SK-MEL-5 (cell line): Measurements from ENCODE around the gene OVCA2. TPM values are rescaled to one million over a fixed set of nuclear protein-coding genes. Genes with fewer than 3 reads are reported as not detected.
"Not testable (repeated sequence)": the region's sequence is repeated elsewhere in the genome, so short reads cannot be mapped to it uniquely, and the experiment has no call there.

ENCODE experiments used
- DNase-seq: peaks from one replicate; pipeline ENCODE4 v3.0.0-alpha.2; 2016; ENCODE audit warnings: low read depth, low spot score
- in situ Hi-C: cut with HindIII; loops from 2 replicates; pipeline ENCODE4 v1.10.0; 2016; ENCODE audit warnings: low sequenced_read_pairs, high pct_unique_total_duplicates, low pct_unique_long_range_greater_than_20kb
- total RNA-seq: library from RNA; depleted of rRNA; stranded (reverse); fragments of >200 nt; shearing (Covaris generic); gene quantifications from 2 replicates; pipeline ENCODE4 v1.2.3, GENCODE V29; 2014

OVCA2 gene
- total RNA-seq, 1 experiment from 2014 or later, result 74.9 TPM

- in situ Hi-C loops, result no loop called here
- DNase-seq, result no peak
Measured at GRCh38 chr17:2011411-2012371, 30.1 kb upstream of the OVCA2 start.

DNA sequence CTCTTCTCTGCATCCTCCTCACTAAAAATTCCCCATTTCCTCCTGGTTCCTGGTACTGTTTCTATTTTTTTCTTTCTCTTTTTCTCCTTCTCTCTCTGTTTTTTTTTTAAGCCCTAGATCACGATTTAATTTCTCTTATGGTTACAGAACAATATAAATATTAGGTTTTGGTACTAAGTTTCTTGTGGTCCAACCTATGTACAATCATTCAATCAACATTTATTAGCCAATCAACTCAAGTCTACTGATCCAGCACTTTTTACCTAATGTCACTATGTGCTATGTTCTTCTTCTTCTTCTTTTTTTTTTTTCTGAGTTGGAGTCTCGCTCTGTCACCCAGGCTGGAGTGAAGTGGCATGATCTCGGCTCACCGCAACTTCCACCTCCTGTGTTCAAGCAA lies 29.3 kb upstream of the OVCA2 start:
- in situ Hi-C loops, result no loop called here
- no peak for DNase-seq

- in situ Hi-C loops, DNase-seq: not testable (repeated sequence)
Measured at GRCh38 chr17:2013220-2013993, 28.4 kb upstream of the OVCA2 start.

GRCh38 chr17:2013994-2014317 lies 27.9 kb upstream of the OVCA2 start:
- DNase-seq, result no peak
- in situ Hi-C loops, result no loop called here

DNA sequence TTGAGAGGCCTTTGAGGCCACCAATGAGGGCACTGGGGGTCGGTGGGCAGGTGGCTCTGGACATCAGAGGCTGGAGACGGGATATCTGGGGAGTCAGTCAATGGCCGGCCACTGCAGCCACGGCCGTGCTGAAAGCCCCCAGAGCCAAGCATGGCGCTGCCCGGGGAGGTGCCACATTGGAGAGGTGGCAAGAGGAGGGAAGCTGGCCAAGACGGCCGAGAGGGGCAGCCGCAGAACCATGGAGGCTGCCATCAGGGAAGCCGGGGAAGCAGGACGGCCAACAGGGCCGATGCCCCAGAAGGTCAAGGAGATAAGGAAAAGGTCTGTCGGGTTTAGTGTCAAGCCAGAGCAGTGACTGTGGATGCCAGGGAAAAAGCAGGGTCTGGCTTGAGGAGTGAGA lies 26.5 kb upstream of the OVCA2 start:
- no peak for DNase-seq
- in situ Hi-C loops, result no loop called here

GRCh38 chr17:2016494-2016893 lies 25.3 kb upstream of the OVCA2 start:
- in situ Hi-C loops, result no loop called here

DNA sequence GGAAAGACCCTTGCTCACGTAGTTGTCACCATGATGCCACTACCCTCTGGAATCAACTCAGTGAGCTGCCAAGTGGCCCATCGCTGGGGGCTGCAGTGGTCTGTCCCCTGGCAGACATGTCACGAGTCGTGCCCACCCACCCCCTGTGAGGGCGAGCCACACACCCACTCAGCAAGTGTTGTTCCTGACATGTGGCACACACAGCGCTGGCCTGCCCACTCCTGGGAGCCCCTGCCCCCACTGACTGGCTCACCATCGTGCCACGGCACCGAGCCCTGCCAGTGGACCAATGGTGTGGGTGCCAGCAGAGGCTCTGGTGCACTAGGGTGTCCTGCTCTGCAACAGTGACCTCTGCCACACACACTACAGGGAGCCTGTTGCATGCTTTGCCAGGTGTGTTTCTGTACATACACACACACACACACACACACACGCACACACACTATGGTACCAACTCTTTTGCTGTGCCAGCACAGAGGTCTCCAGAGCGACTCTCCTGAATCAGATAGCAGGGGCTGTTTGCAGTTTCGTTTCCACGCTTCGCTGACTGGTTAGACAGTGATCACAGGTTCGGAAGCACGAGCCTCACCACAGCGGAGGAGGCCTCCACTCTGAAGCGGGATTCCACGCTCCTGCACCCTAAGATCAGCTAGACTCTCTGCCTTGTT lies 24.4 kb upstream of the OVCA2 start:
- in situ Hi-C loops, result no loop called here
- no peak for DNase-seq

More at GRCh38 chr17:2016494-2016893, 25.3 kb upstream of the OVCA2 start:
- DNase-seq, result no peak

DNA sequence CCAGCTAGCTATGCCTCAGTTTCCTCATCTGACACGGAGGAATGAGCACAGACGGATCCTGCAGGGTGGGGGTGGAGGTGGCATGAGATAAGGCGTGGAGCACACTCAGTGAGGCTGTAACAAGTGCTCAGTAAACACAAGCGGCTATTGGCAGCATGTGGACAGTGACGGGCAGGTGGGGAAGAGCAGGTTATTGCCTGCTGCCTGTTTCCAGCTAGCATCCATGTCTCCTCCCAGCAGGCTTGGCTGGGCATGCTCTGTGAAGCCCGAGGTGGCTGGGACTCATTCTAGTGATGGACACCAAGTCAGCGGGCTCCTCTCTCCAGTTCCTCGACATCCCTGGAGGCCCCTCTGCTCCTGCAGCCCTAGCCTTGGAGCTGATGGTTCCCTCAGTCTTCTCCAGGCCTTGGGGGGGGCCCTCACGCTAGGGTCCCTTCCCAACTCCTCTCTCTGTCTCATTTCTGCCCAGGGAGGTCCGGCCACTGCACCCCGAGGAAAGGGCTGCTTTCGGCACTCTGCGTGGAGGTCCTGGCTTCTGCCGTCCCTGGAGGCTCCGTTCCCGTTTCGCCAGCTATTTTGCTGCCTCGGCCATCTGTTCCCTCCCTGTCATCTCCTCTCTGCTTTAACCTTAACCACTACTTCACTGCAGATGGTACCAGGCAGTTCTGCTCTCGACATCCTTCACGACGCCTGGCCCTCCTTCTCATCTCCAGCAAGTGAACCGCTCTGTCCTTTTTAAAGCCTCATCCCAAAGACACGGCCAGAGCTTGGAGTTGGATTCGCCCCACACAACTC lies 22.9 kb upstream of the OVCA2 start:
- no peak for DNase-seq
- in situ Hi-C loops, result no loop called here

- no peak for DNase-seq
- in situ Hi-C loops, result no loop called here
Measured at GRCh38 chr17:2019723-2020122, 22.1 kb upstream of the OVCA2 start.

DNA sequence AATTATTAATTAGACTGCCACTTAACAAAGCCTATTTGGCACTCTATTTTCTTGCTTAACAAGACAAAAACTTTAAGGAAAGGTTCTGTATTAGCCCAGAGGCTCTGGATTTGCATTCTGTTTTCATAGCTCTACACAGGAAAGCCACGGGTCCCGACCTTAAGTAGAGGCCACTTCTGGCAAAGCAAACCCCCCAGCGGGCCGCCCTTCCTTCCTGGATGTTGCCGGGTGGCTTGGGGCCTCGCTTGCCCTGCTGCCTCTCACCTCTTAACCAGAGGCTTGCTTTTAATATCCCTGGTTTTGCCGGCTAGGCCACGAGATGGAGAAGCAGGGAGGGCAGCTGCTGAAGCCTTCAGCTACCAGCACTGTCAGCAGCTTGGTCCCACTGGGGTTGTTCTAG lies 21.1 kb upstream of the OVCA2 start:
- in situ Hi-C loops, result no loop called here
- no peak for DNase-seq

GRCh38 chr17:2022647-2023240 lies 19.1 kb upstream of the OVCA2 start:
- no peak for DNase-seq
- in situ Hi-C loops, result no loop called here

DNA sequence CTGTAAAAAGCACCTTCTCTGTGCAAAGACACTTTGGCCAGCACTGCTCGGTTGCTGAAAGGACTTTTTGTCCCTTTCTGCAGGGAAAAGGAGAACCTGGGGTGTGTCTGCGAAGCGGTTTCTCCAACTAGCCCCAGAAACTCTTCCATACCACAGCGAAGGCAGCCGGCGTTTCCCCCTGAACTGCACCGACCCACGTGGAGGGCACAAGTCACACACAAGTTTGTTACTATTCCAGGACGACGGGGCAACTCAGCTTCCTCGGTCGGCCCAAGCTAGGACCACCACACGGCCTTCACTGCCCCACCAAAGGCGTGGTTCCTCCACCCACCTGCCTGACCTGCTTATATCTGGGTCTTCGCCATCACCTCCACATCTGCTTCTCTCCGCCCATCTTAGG lies 18.6 kb upstream of the OVCA2 start:
- in situ Hi-C loops, result no loop called here
- no peak for DNase-seq

DNA sequence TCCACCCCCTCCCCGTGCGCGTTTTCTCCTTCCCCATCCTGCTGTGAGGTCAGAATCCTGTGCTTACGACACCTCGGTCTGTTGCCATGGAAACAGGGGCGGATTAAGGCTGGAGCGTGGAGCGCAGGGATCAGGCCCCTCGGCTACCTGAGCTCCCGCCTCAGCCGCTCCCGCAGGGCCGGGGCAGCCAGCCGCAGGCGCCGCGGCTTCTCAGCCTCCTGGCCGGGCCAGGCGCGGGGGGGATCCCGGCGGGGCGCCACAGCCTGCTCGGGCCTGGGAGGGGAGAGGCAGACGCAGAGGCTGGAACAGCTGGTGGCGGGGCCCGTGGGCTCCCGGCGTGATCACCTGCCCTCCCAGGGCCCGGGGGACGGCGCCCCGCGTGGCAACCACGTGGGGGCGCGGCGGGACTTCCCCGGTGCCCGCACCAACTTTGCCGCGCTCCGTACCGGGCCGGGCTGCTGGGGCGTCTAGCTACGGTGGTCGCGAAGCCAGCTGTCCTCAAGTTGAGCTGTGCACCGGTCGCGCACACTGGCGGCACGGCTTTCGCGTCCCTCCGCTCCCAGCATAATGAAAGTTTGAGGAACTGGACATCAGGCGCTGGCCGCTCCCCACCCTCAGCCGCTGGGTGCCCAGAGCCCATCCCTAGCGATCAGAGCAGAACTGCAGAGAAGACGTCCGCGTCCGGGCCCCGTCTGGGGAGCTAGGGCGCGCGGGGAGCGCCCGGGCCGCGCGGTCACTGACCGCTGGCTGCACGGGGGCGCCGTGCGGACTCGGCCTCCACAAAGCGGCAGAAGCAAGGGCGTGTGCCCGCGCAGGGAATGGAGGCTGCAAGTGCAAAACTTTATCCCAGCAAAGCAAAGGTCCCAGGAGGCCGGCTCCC lies 17.9 kb upstream of the OVCA2 start:
- in situ Hi-C loops, result no loop called here
- no peak for DNase-seq

DNA sequence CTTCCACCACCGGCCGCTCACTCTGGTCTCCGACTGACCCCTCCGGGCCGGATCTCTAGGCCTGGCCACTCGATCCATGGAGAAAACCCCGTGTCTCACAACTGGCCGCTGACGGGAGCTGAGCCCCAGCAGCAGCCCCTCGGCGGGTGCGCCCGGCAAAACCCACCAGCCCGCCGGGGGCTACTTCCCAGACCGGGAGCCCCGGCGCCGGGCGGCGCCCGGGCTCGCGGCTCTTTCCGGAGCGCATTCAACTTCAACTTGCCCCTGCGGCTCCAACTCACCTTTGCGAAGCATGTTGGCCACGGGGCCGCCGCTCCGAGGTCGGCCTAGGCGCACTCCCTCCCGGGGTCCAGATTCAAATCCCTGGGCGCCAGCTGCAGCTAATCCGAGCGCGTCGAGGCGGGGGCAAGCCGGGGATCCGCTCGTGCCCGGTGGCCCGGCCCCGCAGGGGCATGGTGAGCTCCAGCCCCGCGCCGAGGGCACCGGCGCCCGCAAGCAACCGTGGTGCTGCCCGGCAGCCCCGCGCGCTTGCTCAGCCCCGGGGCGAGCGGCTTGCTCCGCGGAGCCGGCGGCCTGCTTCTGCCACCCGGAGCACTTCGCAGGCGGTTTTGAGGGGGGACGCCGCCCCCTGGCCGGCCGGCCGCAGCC lies 17.1 kb upstream of the OVCA2 start:
- no peak for DNase-seq
- in situ Hi-C loops, result no loop called here

DNA sequence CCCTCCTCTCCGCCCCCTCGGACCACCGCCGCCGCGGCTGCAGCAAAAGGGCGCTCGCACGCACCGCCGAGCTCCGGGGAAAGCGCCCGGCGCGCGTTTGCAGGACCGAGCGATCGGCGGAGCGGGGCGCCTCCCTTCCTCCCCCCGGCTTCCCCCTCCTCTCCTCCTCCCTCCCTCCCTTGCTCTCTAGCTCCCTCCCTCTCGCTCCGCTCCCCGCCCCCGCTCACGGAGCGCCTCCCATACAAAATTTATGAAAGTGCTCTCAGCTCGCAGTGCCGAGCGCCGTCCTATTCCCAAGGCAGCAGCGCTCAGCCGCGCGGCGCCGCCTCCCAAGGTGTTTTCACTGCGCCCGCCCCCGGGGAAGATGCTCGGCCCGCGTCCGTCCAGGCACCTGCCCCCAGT lies 16.6 kb upstream of the OVCA2 start, which contains the start of gene RTN4RL1:
Gene RTN4RL1 (minus strand): TSS at position 115 of the 402 bp plus-strand sequence. CDS start 469 bp downstream, outside the sequence.
- in situ Hi-C loops, result no loop called here
- DNase-seq, result peak; percentile 68
